Activated T-cell treated with anti-CD3 and anti-CD28 coated beads, Interleukin-2, amount 50 U/mL, for 24 hours (primary cell): Measurements from ENCODE around the gene UPF2.
A peak's percentile ranks its signal among the peaks of the same experiment; 100 is the strongest.

Source experiments
- DNase-seq: peaks from one replicate; pipeline ENCODE4 v3.0.0-alpha.2; 2020
- H3K27ac Mint-ChIP-seq: 2 replicates; pipeline ENCODE4 v1.8.0; 2020; ENCODE audit warnings: mild to moderate bottlenecking, mixed read lengths
- H3K27me3 Mint-ChIP-seq: 2 replicates; pipeline ENCODE4 v1.8.0; 2020; ENCODE audit warnings: mixed read lengths
- H3K36me3 Mint-ChIP-seq: 2 replicates; pipeline ENCODE4 v1.8.0; 2020; ENCODE audit warnings: low read depth, mixed read lengths
- H3K4me1 Mint-ChIP-seq: 2 replicates; pipeline ENCODE4 v1.8.0; 2020; ENCODE audit warnings: low read depth, mixed read lengths
- H3K4me3 Mint-ChIP-seq: 2 replicates; pipeline ENCODE4 v1.8.0; 2020; ENCODE audit warnings: mild to moderate bottlenecking, moderate library complexity, mixed read lengths
- H3K9me3 Mint-ChIP-seq: 2 replicates; pipeline ENCODE4 v1.8.0; 2020; ENCODE audit warnings: mixed read lengths

Gene UPF2

GRCh38 chr10:12061124-12061523 lies 18.5 kb upstream of the UPF2 start:
- Mint-ChIP-seq H3K27me3 (no peaks in the 10 kb centered on the region), H3K4me1 (no peaks in the 10 kb centered on the region), H3K36me3 (no peaks in the 10 kb centered on the region), H3K4me3 (no peak overlapping the region), H3K9me3 (no peaks in the 10 kb centered on the region), H3K27ac (no peak overlapping the region)
- DNase-seq, result no peak

- Mint-ChIP-seq H3K4me1 (peaks cover 3% of the 10 kb centered on the region), H3K9me3 (no peaks in the 10 kb centered on the region), H3K27ac (no peak overlapping the region), H3K36me3 (no peaks in the 10 kb centered on the region), H3K27me3 (no peaks in the 10 kb centered on the region), H3K4me3 (no peak overlapping the region)
- DNase-seq, result no peak
Observed at GRCh38 chr10:12056748-12057147, 14.1 kb upstream of the UPF2 start.

GRCh38 chr10:12055732-12056131 lies 13.1 kb upstream of the UPF2 start:
- H3K27me3 Mint-ChIP-seq, result no peaks in the 10 kb centered on the region
- H3K4me1 Mint-ChIP-seq, result peaks cover 3% of the 10 kb centered on the region
- DNase-seq, result no peak
- no peaks in the 10 kb centered on the region for H3K9me3 Mint-ChIP-seq
- no peaks in the 10 kb centered on the region for H3K36me3 Mint-ChIP-seq
- H3K27ac Mint-ChIP-seq, result no peak overlapping the region
- H3K4me3 Mint-ChIP-seq, result no peak overlapping the region

GRCh38 chr10:12051241-12051640 lies 8.6 kb upstream of the UPF2 start:
- H3K4me3 Mint-ChIP-seq, result no peak overlapping the region
- DNase-seq, result no peak
- peaks cover 3% of the 10 kb centered on the region for H3K4me1 Mint-ChIP-seq
- H3K27me3 Mint-ChIP-seq, result no peaks in the 10 kb centered on the region
- no peaks in the 10 kb centered on the region for H3K9me3 Mint-ChIP-seq
- H3K27ac Mint-ChIP-seq, result no peak overlapping the region
- H3K36me3 Mint-ChIP-seq, result no peaks in the 10 kb centered on the region

- H3K4me3 Mint-ChIP-seq, result no peak overlapping the region
- H3K36me3 Mint-ChIP-seq, result no peaks in the 10 kb centered on the region
- peaks cover 3% of the 10 kb centered on the region for H3K4me1 Mint-ChIP-seq
- no peak overlapping the region for H3K27ac Mint-ChIP-seq
- no peaks in the 10 kb centered on the region for H3K27me3 Mint-ChIP-seq
- no peaks in the 10 kb centered on the region for H3K9me3 Mint-ChIP-seq
- DNase-seq, result no peak
Observed at GRCh38 chr10:12050528-12050927, 7.9 kb upstream of the UPF2 start.

- Mint-ChIP-seq H3K9me3 (no peaks in the 10 kb centered on the region), H3K36me3 (no peaks in the 10 kb centered on the region), H3K27ac (no peak overlapping the region), H3K4me1 (peaks cover 9% of the 10 kb centered on the region), H3K4me3 (no peak overlapping the region), H3K27me3 (no peaks in the 10 kb centered on the region)
- DNase-seq, result no peak
Observed at GRCh38 chr10:12048547-12048946, 5.9 kb upstream of the UPF2 start.

- Mint-ChIP-seq H3K4me3 (no peak overlapping the region), H3K27ac (peak overlapping the region; percentile 55), H3K36me3 (peaks cover 20% of the 10 kb centered on the region), H3K4me1 (peaks cover 23% of the 10 kb centered on the region), H3K9me3 (no peaks in the 10 kb centered on the region), H3K27me3 (no peaks in the 10 kb centered on the region)
- DNase-seq, result no peak
Observed at GRCh38 chr10:12045596-12045995, 3.0 kb upstream of the UPF2 start.

- no peaks in the 10 kb centered on the region for H3K27me3 Mint-ChIP-seq
- peak overlapping the region; percentile 100 for H3K27ac Mint-ChIP-seq
- peaks cover 45% of the 10 kb centered on the region for H3K36me3 Mint-ChIP-seq
- no peak for DNase-seq
- H3K4me3 Mint-ChIP-seq, result peak overlapping the region; percentile 99
- H3K4me1 Mint-ChIP-seq, result peaks cover 42% of the 10 kb centered on the region
- no peaks in the 10 kb centered on the region for H3K9me3 Mint-ChIP-seq
Observed at GRCh38 chr10:12042409-12042796, 206 bp downstream of the UPF2 start.

GRCh38 chr10:12041766-12042408 lies 722 bp downstream of the UPF2 start:
- peak; percentile 60 for DNase-seq
- peak overlapping the region; percentile 100 for H3K27ac Mint-ChIP-seq

GRCh38 chr10:12036073-12036655 lies 6.4 kb downstream of the UPF2 start:
- Mint-ChIP-seq H3K27ac (no peak overlapping the region), H3K4me1 (peaks cover 45% of the 10 kb centered on the region), H3K4me3 (no peak overlapping the region), H3K27me3 (no peaks in the 10 kb centered on the region), H3K9me3 (no peaks in the 10 kb centered on the region), H3K36me3 (peaks cover 79% of the 10 kb centered on the region)
- no peak for DNase-seq

More at GRCh38 chr10:12041766-12042408, 722 bp downstream of the UPF2 start:
- Mint-ChIP-seq H3K4me3 (peak overlapping the region; percentile 99), H3K27me3 (no peaks in the 10 kb centered on the region), H3K9me3 (no peaks in the 10 kb centered on the region), H3K36me3 (peaks cover 47% of the 10 kb centered on the region), H3K4me1 (peaks cover 44% of the 10 kb centered on the region)

GRCh38 chr10:12031404-12031803 lies 11.2 kb downstream of the UPF2 start:
- H3K4me3 Mint-ChIP-seq, result no peak overlapping the region
- H3K27me3 Mint-ChIP-seq, result no peaks in the 10 kb centered on the region
- no peak for DNase-seq
- peaks cover 82% of the 10 kb centered on the region for H3K36me3 Mint-ChIP-seq
- H3K9me3 Mint-ChIP-seq, result no peaks in the 10 kb centered on the region
- H3K27ac Mint-ChIP-seq, result no peak overlapping the region
- H3K4me1 Mint-ChIP-seq, result peaks cover 39% of the 10 kb centered on the region

- Mint-ChIP-seq H3K9me3 (no peaks in the 10 kb centered on the region), H3K4me1 (peaks cover 42% of the 10 kb centered on the region), H3K27ac (no peak overlapping the region), H3K36me3 (peaks cover 79% of the 10 kb centered on the region), H3K27me3 (no peaks in the 10 kb centered on the region), H3K4me3 (no peak overlapping the region)
- DNase-seq, result no peak
Observed at GRCh38 chr10:12027539-12027938, 15.1 kb downstream of the UPF2 start.

- no peak for DNase-seq
- H3K27ac Mint-ChIP-seq, result no peak overlapping the region
- peaks cover 44% of the 10 kb centered on the region for H3K4me1 Mint-ChIP-seq
- H3K4me3 Mint-ChIP-seq, result no peak overlapping the region
- H3K36me3 Mint-ChIP-seq, result peaks cover 81% of the 10 kb centered on the region
- H3K9me3 Mint-ChIP-seq, result no peaks in the 10 kb centered on the region
- H3K27me3 Mint-ChIP-seq, result no peaks in the 10 kb centered on the region
Observed at GRCh38 chr10:12025591-12025990, 17.0 kb downstream of the UPF2 start.

- Mint-ChIP-seq H3K27me3 (no peaks in the 10 kb centered on the region), H3K4me3 (no peak overlapping the region), H3K9me3 (no peaks in the 10 kb centered on the region), H3K27ac (peak overlapping the region; percentile 73), H3K4me1 (peaks cover 36% of the 10 kb centered on the region), H3K36me3 (peaks cover 66% of the 10 kb centered on the region)
- no peak for DNase-seq
Observed at GRCh38 chr10:12022580-12023257, 19.9 kb downstream of the UPF2 start.

- Mint-ChIP-seq H3K4me1 (peaks cover 29% of the 10 kb centered on the region), H3K9me3 (no peaks in the 10 kb centered on the region), H3K27ac (no peak overlapping the region), H3K36me3 (peaks cover 54% of the 10 kb centered on the region), H3K27me3 (no peaks in the 10 kb centered on the region), H3K4me3 (no peak overlapping the region)
- DNase-seq, result no peak
Observed at GRCh38 chr10:12020574-12020973, 22.0 kb downstream of the UPF2 start.
